GM12878 (cell line): ENCODE data around the gene BSPRY. TPM values are rescaled to one million over a fixed set of nuclear protein-coding genes. Genes with fewer than 3 reads are reported as not detected.
"Not testable (repeated sequence)": the region's sequence is repeated elsewhere in the genome, so short reads cannot be mapped to it uniquely, and the experiment has no call there.

Experiments used
- ATAC-seq: fragments of 200-7000 bp; cut with Tn5 transposase; 3 replicates; pipeline ENCODE4 v1.9.1; 2020; ENCODE audit warnings: mild to moderate bottlenecking, moderate library complexity
- BruUV-seq: library from RNA; stranded (reverse); fragments of 400-500 nt; replicated peaks from 2 replicates; lab custom pipeline; 2021; lab: Mats Ljungman, UMichigan
- CTCF ChIA-PET: fragments of 300-600 bp; sonication (Branson Sonifier 250); formaldehyde crosslinking; extraction: SDS; loops from one replicate; lab custom pipeline; 2021; ENCODE audit warnings: inconsistent platforms; lab: Yijun Ruan, JAX
- POLR2A ChIA-PET: fragments of 350-600 bp; formaldehyde crosslinking; extraction: SDS; loops from one replicate; lab custom pipeline; 2021; ENCODE audit warnings: inconsistent platforms; lab: Charles Lee
- RAD21 ChIA-PET: fragments of 300-600 bp; sonication (Branson Sonifier 250); formaldehyde crosslinking; loops from one replicate; lab custom pipeline; 2023; ENCODE audit warnings: antibody characterized with exemption; ENCODE audit not compliant: unreplicated experiment; lab: Charles Lee
- SMC1A ChIA-PET: fragments of 300-600 bp; sonication (Branson Sonifier 250); formaldehyde crosslinking; loops from one replicate; lab custom pipeline; 2023; ENCODE audit not compliant: unreplicated experiment, uncharacterized antibody; lab: Charles Lee
- DNase-seq: peaks from one replicate; pipeline ENCODE4 v3.0.0-alpha.2; 2011; ENCODE audit warnings: low read depth, low spot score
- FAIRE-seq: peaks from 3 replicates; lab custom pipeline; 2011; peaks lifted over from hg19 to GRCh38; lab: Jason Lieb, UNC
- H2AFZ ChIP-seq: 2 replicates; pipeline ENCODE4 v1.6.0; 2011; ENCODE audit warnings: low read depth, low read length, control low read depth; ENCODE audit not compliant: control insufficient read depth
- H3K27ac ChIP-seq: 2 replicates; pipeline ENCODE4 v1.5.1; 2011; ENCODE audit warnings: control low read depth; ENCODE audit not compliant: control insufficient read depth, insufficient read depth
- H3K27me3 ChIP-seq, 2 experiments: replicated peaks in 1 of 2; 2 replicates each; pipeline versions ENCODE4 v1.6.0 to v1.6.1; 2011; ENCODE audit warnings: low read length in 1 of 2; ENCODE audit not compliant: control insufficient read depth in 2 of 2, insufficient read depth in 2 of 2
- H3K36me3 ChIP-seq, 2 experiments: 2 replicates each; pipeline ENCODE4 v1.5.1; 2011; ENCODE audit warnings: low read length in 1 of 2; ENCODE audit not compliant: control insufficient read depth in 2 of 2, insufficient read depth in 2 of 2
- H3K4me1 ChIP-seq: 2 replicates; pipeline ENCODE4 v1.6.1; 2011; ENCODE audit warnings: mild to moderate bottlenecking, low read length, moderate library complexity, mixed read lengths; ENCODE audit not compliant: control insufficient read depth, insufficient read depth
- H3K4me2 ChIP-seq: 2 replicates; pipeline ENCODE4 v1.6.0; 2011; ENCODE audit warnings: control low read depth; ENCODE audit not compliant: control insufficient read depth, insufficient read depth
- H3K4me3 ChIP-seq: fragments of 200-600 bp; sonication (generic); 2 replicates; pipeline ENCODE4 v1.5.1; 2016
- H3K79me2 ChIP-seq: 2 replicates; pipeline ENCODE4 v1.6.0; 2011; ENCODE audit warnings: low read length; ENCODE audit not compliant: control insufficient read depth, insufficient read depth
- H3K9ac ChIP-seq: 2 replicates; pipeline ENCODE4 v1.8.0; 2011; ENCODE audit warnings: low read length, control low read depth, mixed read lengths; ENCODE audit not compliant: control insufficient read depth, insufficient read depth
- H3K9me3 ChIP-seq: replicated peaks from 3 replicates; pipeline ENCODE4 v1.5.1; 2011; ENCODE audit warnings: mild to moderate bottlenecking, low read length; ENCODE audit not compliant: control insufficient read depth, insufficient read depth
- H4K20me1 ChIP-seq: 2 replicates; pipeline ENCODE4 v1.6.0; 2011; ENCODE audit not compliant: control insufficient read depth, insufficient read depth
- BCLAF1 ChIP-seq: fragments of 450-650 bp; IDR thresholded peaks from 2 replicates; pipeline ENCODE4 v1.6.1; 2017; ENCODE audit warnings: antibody characterized with exemption, mild to moderate bottlenecking, moderate library complexity
- CHD4 ChIP-seq: fragments of 200-600 bp; sonication (generic); IDR thresholded peaks from 2 replicates; pipeline ENCODE4 v1.6.1; 2016; ENCODE audit warnings: mild to moderate bottlenecking
- FOXK2 ChIP-seq: fragments of 450-650 bp; IDR thresholded peaks from 2 replicates; pipeline ENCODE4 v1.6.1; 2017; ENCODE audit warnings: mild to moderate bottlenecking, moderate library complexity
- IRF3 ChIP-seq: fragments of 450-650 bp; IDR thresholded peaks from 2 replicates; pipeline ENCODE4 v1.6.1; 2014; ENCODE audit warnings: mild to moderate bottlenecking
- JUNB ChIP-seq: IDR thresholded peaks from 2 replicates; pipeline ENCODE4 v1.6.1; 2016; ENCODE audit warnings: antibody characterized with exemption, mild to moderate bottlenecking
- MTA2 ChIP-seq: fragments of 450-650 bp; IDR thresholded peaks from 2 replicates; pipeline ENCODE4 v1.6.1; 2016; ENCODE audit warnings: low read depth, mild to moderate bottlenecking, moderate library complexity
- TCF3 ChIP-seq: IDR thresholded peaks from 2 replicates; pipeline ENCODE4 v1.6.1; 2012; ENCODE audit warnings: low read depth, mild to moderate bottlenecking, low read length, borderline replicate concordance; ENCODE audit not compliant: insufficient read depth
- WGBS: methylation state at CpG from one replicate; pipeline ENCODE4 v1.1.6; 2016; ENCODE audit warnings: low lambda C conversion rate; ENCODE audit not compliant: insufficient replicate concordance, insufficient coverage; ENCODE audit errors: missing lambda C conversion rate; 5-methylcytosine and 5-hydroxymethylcytosine counted together
- in situ Hi-C: fragments of 300-500 bp; cut with MboI; formaldehyde crosslinking; loops from 9 replicates; pipeline ENCODE4 v1.14.3; 2018; ENCODE audit warnings: mixed read lengths
- intact Hi-C: fragments of 100-400 bp; cut with micrococcal nuclease; formaldehyde crosslinking; loops from one replicate; pipeline ENCODE4 v1.14.2; 2022; ENCODE audit not compliant: unreplicated experiment
- polyA plus RNA-seq, 11 experiments: library from polyadenylated mRNA; depleted of rRNA in 4 of 11; unstranded in 6 of 11; stranded (reverse) in 5 of 11; fragments of >200 nt; fragmentation: Nextera tagmentation in 4 of 11; fragmentation: Illumina TruSeq in 1 of 11; extraction: Ambion mirVana in 4 of 11; extraction: Trizol in 1 of 11; gene quantifications; 1 replicate in 1 of 11; 2 replicates in 10 of 11; pipeline versions ENCODE4 v1.2.1 to v1.2.3, GENCODE V29; 2011 to 2016; ENCODE audit warnings: inconsistent platforms in 2 of 11, missing spikeins in 2 of 11, low read depth in 1 of 11
- total RNA-seq, 4 experiments: library from RNA; depleted of rRNA in 3 of 4; stranded (reverse); fragments of >200 nt in 3 of 4; fragmentation: Illumina TruSeq in 1 of 4; extraction: Trizol in 1 of 4; gene quantifications; 2 replicates each; pipeline versions ENCODE4 v1.2.1 to v1.2.3, GENCODE V29; 2013 to 2021
- TF ChIP-seq, protein P1 (sequence below): fragments of 150-350 bp; IDR thresholded peaks from 2 replicates; pipeline ENCODE4 v1.6.1; 2016; ENCODE audit warnings: low read depth, low read length

The BSPRY gene
- total and polyA plus RNA-seq, 10 of the 15 experiments (the other 5 are each of a cell fraction or from before 2014, with no cell fraction given) = 0.45 to 6.3 (median 4.1) TPM

GRCh38 chr9:113376634-113377567 is 27.6 kb downstream of the BSPRY start, which contains the start of gene HDHD3 (continued):
- TF ChIP-seq IRF3 (no peak), MTA2 (no peak), FOXK2 (no peak), TCF3 (0 out of 2 replicates have a peak, but pooled peaks have one; percentile 30), BCLAF1 (no peak), CHD4 (no peak), JUNB (no peak)
- TF ChIP-seq, protein P1, sequence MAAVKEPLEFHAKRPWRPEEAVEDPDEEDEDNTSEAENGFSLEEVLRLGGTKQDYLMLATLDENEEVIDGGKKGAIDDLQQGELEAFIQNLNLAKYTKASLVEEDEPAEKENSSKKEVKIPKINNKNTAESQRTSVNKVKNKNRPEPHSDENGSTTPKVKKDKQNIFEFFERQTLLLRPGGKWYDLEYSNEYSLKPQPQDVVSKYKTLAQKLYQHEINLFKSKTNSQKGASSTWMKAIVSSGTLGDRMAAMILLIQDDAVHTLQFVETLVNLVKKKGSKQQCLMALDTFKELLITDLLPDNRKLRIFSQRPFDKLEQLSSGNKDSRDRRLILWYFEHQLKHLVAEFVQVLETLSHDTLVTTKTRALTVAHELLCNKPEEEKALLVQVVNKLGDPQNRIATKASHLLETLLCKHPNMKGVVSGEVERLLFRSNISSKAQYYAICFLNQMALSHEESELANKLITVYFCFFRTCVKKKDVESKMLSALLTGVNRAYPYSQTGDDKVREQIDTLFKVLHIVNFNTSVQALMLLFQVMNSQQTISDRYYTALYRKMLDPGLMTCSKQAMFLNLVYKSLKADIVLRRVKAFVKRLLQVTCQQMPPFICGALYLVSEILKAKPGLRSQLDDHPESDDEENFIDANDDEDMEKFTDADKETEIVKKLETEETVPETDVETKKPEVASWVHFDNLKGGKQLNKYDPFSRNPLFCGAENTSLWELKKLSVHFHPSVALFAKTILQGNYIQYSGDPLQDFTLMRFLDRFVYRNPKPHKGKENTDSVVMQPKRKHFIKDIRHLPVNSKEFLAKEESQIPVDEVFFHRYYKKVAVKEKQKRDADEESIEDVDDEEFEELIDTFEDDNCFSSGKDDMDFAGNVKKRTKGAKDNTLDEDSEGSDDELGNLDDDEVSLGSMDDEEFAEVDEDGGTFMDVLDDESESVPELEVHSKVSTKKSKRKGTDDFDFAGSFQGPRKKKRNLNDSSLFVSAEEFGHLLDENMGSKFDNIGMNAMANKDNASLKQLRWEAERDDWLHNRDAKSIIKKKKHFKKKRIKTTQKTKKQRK = no peak

DNA sequence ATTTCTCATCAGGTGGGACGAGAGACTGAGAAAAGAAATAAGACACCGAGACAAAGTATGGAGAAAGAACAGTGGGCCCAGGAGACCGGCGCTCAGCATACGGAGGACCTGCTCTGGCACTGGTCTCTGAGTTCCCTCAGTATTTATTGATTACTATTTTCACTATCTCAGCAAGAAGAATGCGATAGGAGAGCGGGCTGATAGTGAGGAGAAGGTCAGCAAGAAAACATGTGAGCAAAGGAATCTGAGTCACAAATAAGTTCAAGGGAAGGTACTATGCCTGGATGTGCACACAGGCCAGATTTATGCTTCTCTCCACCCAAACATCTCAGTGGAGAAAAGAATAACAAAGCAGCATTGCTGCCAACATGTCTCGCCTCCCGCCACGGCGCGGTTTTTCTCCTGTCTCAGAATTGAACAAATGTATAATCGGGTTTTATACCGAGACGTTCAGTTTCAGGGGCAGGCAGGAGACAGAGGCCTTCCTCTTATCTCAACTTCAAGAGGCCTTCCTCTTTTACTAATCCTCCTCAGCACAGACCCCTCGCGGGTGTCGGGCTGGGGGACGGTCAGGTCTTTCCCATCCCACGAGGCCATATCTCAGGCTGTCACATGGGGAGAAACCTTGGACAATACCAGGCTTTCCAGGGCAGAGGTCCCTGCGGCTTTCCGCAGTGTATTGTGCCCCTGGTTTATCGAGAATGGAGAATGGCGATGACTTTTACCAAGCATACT is 29.9 kb downstream of the BSPRY start:
- H2AFZ ChIP-seq, POLR2A ChIA-PET, H3K4me1 ChIP-seq, H3K9me3 ChIP-seq, H3K9ac ChIP-seq, H3K4me3 ChIP-seq, H3K4me2 ChIP-seq, in situ Hi-C loops, H3K27me3 ChIP-seq, ATAC-seq, DNase-seq, H3K36me3 ChIP-seq, intact Hi-C loops, RAD21 ChIA-PET, BruUV-seq, H3K27ac ChIP-seq, H4K20me1 ChIP-seq, FAIRE-seq, H3K79me2 ChIP-seq: not testable (repeated sequence)
- SMC1A ChIA-PET = interaction anchor here (0.6 to 1.2 kb wide), 2 partner anchors 104 to 160 kb away, joined by 3 read pairs; partner anchors contain the start of genes CDC26 and PRPF4
- CTCF ChIA-PET = interaction anchor here (1.1 to 1.4 kb wide), 3 partner anchors 22 to 28 kb away, joined by 3 to 7 read pairs (median 4); partner anchors contain the start of gene ALAD
- WGBS = 85% methylated on average over 24 of the region's 24 CpGs
